Transverse colon (tissue), 3 donors: ENCODE results near the gene LCN2.

ENCODE experiments used
- POLR2A ChIP-seq: fragments of 450-650 bp; IDR thresholded peaks from one replicate; pipeline ENCODE4 v1.6.1; 2016; ENCODE audit warnings: antibody characterized with exemption, mild to moderate bottlenecking, moderate library complexity
- TF ChIP-seq, protein P1 (sequence below), 5 experiments: fragments of 200-600 bp in 3 of 5; fragments of 450-650 bp in 2 of 5; sonication (generic) in 3 of 5; IDR thresholded peaks; 1 replicate in 2 of 5; 2 replicates in 3 of 5; pipeline ENCODE4 v1.5.1; 2016 to 2017; ENCODE audit warnings: antibody characterized with exemption in 5 of 5, inconsistent platforms in 3 of 5, mild to moderate bottlenecking in 2 of 5, moderate library complexity in 1 of 5

DNA sequence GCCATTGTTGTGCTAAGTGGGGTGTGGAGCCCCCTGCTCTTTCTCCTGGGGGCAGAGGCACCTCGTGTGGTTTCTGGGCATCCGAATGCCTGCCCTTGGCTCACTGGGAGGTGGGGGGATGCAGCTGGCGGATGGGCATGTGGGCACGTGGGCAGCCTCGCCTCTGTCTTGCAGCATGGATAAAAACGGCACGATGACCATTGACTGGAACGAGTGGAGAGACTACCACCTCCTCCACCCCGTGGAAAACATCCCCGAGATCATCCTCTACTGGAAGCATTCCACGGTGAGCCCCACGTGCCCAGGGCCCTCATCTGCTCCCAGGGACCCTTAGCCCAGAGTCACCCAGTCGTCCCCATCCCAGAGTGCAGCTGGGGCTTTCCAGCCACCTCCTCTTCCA lies 47.1 kb upstream of the LCN2 start:
- no peak for TF ChIP-seq POLR2A
- TF ChIP-seq, protein P1, sequence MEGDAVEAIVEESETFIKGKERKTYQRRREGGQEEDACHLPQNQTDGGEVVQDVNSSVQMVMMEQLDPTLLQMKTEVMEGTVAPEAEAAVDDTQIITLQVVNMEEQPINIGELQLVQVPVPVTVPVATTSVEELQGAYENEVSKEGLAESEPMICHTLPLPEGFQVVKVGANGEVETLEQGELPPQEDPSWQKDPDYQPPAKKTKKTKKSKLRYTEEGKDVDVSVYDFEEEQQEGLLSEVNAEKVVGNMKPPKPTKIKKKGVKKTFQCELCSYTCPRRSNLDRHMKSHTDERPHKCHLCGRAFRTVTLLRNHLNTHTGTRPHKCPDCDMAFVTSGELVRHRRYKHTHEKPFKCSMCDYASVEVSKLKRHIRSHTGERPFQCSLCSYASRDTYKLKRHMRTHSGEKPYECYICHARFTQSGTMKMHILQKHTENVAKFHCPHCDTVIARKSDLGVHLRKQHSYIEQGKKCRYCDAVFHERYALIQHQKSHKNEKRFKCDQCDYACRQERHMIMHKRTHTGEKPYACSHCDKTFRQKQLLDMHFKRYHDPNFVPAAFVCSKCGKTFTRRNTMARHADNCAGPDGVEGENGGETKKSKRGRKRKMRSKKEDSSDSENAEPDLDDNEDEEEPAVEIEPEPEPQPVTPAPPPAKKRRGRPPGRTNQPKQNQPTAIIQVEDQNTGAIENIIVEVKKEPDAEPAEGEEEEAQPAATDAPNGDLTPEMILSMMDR (IDR thresholded peaks at IDR 0.05) = no peak
